HG02884 (cell line): ENCODE measurements around the gene GALNT9.
"Not testable (repeated sequence)": the region's sequence is repeated elsewhere in the genome, so short reads cannot be mapped to it uniquely, and the experiment has no call there.

Experiments
- ATAC-seq: cut with Tn5 transposase; IDR thresholded peaks from one replicate; pipeline ENCODE4 v1.9.1; 2021; ENCODE audit warnings: mild to moderate bottlenecking, moderate library complexity; ENCODE audit not compliant: unreplicated experiment

Gene GALNT9

DNA sequence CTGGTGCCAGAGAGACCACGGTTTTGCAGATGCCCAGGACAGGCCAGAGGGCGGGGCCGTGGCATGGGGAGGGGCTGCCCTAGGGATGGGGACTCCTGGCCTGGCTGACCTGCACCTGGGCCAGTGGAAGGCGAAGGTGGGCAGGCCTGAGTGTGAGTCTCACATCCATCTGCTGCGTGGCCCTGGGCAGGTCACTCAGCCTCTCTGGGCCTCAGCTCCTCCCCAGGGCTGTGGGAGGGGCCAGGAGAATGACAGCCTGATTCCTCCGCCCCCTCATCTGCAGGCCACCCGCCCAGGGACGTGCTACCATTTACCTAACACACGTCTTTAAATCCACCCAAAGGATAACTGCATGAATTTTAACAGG, 90.9 kb downstream of the GALNT9 start:
- ATAC-seq = no peak

DNA sequence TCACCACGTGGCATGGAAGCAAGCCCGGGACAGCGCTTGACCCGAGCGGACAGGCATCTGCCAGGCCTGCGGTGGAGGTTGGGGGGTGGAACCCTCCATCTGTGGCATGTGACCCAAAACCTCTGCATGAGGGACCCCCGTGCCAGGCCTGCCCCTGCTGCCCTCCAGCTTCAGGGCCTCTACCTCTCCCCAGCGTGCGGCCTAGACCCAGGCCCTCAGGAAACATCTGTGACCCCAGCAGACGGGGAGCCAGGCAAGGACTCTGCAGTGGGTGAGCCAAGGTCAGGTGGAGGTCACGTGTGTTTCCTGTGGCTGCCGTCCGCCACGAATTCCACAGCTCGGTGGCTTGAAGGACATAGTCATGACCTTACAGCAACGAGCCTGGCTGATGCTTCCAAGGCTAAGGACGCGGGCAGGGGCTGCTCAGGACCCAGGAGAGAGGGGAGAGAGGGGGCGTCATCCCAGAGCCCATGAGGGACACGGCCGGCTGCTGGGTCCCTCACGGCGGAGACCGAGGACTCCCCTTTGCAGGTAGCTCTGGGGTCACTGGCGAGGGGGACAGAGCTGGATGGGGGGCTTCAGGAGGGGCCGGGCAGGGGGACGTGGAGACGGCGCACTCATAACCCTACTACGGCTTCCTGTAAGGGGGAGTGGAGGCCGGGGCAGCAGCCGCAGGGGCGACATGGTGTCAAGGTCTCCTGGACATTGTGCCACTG, 91.5 kb downstream of the GALNT9 start:
- ATAC-seq = no peak

DNA sequence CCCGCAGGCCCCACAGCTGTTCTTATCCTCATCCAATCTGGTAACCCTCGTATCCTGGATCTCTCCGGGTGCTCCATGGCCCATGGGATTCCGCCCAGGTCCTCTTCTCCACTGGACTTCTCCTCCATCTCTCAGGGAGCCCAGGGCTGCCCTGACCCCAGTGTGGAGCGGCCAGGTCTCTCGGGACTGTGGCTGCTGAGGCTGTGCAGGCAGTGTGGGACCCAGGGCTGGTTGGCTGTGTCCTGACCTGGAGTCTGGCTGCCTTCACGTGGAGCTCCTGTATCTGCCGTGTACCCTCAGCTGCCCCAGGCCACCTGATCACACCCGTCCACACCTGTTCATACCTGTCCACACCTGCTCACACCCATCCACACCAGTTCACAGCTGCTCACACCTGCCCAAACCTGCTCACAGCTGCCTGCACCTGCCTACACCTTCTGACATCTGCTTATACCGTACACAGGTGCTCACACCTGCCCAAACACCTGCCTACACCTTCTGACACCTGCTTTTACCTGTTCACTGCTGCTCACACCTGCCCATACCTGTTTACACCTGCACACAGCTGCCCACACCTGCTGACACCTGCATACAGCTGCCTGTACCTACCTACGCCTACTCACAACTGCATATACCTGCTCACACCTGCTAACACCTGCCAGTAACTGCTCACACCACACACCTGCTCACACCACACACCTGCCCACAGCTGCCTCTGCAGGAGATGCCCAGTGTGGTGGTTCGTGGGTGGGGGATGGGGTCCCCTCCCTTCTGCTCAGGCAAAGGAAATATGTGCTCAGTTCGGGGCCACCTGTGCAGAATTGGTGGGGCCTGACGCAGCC, 92.2 kb downstream of the GALNT9 start:
- ATAC-seq = no peak

DNA sequence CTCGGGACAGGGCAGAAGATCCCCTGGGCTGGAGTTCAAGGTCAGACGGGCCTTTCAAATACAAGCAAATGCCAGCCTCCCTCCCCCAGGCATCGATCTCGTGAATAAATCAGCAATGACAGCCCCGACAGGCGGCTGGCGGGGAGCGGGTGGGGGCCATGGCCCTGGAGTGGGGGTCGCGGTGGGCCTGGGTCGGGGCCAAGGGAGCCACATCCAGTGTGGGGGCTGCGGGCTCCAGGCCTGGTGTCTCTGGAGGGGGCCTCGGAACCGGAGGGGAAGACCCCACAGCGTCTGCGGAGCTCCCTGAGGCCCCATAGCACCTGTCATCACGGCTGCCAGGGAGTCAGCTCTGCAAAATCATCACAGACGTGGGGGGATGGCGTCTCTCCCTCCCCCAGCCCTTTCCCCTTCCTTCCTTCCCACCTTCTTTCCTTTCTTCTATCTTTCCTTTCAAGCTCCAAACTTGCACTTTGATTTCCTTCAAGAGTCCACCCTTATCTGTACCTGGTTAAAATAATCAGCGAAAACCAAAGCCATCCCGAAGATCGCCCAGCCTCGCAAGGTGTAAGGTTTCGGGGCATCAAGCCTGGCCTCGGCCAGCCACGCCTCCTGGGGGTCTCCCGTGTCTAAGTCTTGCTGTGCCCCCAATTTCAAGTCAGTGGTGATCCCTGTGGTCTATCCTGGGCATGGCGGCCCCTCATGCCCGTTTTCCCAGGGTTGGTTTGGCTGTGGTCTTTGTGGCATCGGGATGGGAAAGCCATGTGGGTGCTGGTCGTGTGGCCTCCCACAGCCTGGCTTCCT, 93.1 kb downstream of the GALNT9 start:
- no peak for ATAC-seq

DNA sequence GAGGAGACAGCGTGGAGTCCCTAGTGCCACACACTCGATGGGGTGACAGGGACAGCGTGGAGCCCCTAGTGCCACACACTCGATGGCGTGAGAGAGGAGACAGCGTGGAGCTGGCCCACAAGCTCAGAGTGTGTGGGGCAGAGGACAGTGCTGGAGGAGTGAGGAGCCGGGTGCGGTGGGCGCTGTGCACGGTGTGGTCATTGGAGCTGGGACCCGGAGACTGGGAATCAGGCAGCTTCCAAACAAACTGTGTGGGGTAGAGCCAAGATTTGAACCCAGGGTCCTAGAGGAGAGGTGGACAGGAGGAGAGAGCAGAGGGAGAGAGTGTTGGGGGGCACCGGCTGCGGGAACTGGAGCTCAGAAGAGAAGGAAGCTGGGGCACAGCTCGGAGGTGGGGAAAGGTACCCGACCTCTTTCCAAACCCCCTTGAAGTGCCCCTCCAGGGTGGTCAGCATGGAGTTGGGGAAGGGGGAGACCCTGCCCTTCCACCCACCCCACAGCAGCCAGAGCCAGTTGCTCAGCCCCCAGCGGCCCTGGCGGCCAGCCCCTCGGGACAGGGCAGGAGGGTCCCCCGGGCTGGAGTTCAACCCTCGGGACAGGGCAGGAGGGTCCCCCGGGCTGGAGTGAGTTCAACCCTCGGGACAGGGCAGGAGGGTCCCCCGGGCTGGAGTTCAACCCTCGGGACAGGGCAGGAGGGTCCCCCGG, 94.1 kb downstream of the GALNT9 start:
- no peak for ATAC-seq

DNA sequence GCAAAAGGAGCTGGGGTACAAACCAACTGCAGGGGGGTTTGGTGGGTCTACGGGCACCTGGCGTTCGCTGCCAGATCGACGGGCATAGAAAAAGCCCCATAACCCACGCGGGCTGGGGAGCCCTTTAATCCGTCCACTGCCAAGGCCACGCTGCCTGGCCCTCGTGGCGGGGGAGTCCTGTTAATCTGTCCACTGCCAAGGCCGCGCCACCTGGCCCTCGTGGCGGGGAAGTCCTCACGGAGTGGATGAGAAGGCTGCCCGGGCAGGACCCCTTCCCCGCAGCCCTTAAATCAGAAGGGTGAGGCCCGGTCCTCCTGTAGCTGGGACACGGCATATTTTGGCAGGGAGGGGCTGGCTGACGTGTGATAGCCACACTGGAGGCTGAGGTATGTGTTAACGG, 99.0 kb downstream of the GALNT9 start:
- ATAC-seq = no peak

DNA sequence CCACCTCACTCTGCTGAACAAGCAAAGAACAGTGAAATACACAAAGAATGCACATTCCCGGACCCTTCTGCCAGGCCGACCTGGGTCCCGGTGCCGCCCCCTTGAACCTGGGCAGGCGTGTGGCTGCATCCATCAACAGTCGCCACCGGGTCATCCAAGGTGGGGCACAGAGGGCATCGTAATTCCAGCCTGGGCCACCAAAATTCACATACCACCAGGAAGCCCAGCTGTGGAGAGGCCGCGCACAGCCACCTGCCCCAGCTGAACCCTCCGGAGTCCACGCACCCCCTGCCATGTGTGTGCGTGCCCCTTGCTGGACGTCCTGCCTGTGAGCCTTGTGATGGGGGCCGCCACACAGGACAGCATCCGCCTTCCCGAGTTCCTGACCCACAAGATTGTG, 99.5 kb downstream of the GALNT9 start:
- ATAC-seq = no peak

DNA sequence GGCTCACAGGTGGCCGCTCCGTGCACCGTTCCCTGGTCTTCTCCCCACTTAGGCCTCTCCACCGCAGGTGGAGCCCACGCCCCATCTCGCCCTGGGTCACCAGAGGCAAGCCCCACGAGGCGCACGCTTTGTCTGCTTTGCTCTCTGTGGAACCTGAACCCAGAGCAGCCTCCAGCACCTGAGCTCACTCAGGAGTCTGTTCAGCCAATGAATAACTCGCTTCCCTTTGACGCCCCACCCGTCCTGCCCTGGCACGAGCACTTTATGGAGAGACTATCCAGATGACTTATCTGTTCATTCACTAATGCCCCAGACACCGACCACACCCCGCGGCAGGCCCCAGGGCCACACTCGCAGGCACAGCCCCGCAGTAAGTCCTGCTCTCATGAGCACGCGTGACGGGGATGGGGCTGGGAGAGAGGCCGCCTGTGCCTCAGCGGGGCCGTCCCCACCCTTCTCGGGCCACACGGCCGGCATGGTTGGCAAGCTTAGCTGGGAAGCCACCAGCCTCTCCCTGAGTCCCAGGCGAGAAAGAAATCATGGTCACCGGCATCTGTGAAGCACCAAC, 100.1 kb downstream of the GALNT9 start:
- ATAC-seq = no peak

DNA sequence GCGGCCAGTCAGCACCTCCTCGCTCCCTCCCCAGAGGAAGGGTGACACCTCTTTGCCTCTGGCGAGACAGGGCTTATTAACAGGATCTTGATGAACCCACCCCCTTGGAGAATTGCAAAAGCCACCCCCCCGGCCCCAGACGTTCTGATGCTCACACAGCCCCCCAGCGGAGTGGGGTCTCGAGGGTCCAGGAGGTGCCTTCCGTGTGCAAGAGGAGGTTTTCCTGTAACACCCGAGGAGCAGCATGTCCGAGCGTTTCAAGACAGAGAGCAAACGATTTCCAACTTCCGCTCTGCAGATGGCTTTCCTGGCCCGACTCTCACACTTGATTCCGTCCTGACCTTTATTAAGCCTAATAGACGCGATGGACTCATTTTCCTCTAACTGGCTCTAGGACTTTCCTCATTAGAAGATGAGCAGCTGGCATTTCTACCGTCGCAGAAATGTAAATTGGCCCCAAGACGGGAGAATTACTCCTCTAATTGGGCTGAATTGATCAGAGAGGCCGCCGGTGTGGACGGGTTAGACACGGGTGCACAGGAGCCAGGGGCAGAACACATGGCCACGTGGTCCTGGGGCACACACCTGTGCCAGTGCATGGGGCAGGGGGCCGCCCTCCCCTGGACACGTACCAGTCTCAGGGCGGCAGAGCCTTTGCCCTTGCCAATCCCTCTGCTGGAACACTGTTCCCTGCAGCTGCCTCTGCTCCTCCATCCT, 100.8 kb downstream of the GALNT9 start:
- no peak for ATAC-seq

DNA sequence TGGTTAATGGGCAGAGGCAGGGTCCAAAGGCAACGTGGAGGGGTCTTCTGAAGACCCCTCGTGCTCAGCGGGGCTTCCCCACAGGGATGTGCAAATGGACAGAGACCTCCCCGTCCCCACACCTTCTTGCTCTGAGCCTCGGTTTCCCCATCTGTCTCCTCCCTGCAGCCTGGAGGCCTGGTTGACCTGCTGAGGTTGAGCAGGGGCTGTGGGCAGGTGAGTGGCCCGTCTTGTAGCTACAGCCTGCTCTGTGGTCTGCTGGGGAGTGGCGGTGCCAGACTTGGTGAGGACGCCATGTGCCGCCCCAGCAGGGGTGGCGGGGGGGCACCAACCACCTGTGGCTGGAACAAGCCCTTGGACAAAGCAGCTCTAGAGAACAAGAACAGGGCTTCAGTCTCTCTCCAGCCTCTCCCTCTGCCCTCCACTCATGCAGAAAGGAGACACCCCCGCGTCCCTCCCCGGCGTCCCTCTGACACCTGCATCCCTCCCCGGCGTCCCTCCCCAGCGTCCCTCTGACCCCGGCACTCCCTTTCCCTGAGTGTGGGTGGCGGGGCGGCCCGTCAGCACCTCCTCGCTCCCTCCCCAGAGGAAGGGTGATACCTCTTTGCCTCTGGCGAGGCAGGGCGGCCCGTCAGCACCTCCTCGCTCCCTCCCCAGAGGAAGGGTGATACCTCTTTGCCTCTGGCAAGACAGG, 101.5 kb downstream of the GALNT9 start:
- ATAC-seq = no peak

DNA sequence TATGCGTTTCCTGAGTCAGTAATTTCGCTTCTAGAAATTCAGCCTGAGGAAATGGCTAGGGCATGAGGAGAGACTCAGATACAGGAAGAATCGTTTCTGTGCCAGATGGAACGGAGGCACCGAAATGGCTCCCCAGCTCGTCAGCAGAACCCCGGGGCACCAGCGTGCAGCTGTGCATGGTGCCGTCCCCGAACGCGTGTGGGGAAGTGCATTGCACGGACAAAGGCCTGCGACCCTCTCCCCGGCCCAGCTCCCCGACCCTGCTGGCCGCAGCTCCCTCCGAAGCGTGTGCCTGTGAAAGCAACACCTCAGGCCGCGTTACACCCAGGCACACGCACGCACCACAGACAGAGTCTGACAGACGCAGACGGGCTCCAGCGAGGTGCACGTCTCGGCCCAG, 102.3 kb downstream of the GALNT9 start:
- no peak for ATAC-seq

DNA sequence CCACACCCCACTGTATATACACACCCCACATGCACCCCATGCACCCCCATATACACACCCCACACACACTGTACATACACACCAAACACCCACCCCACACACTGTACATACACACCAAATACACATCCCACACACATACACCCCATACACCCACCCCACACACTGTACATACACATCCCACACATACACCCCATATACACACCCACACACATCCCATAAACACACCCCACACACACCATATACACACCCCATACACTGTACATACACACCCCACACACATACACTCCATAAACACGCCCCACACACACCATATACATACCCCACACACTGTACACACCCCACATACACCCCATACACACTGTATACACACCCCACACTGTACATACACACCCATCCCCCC, 102.8 kb downstream of the GALNT9 start:
- ATAC-seq = no peak

DNA sequence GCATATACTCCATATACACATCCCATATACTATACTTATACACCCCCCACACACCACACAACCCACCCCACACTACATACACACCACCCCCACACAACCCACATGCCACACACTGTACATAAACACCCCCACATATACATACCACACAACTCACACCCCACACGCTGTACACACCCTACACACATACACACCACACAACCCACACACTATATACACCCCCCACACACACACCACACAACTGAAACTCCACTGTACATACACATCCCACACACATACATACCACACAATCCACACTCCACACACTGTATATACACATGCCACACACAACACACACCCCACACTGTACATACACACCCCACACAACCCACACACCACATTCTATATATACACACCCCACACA, 104.2 kb downstream of the GALNT9 start:
- ATAC-seq = no peak

DNA sequence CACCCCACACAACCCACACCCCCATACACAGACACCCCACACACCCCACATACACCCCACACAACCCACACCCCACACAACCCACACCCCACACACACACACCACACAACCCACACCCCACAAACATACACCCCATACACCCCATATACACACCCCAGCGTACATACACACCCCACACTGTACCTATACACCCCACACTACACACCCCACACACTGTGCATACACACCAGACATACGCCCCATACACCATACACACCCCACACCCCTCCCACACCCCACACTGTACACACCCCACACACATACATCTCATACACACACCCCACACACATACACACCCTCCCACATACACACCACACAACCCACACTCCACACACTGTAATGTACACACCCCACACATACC, 104.9 kb downstream of the GALNT9 start:
- ATAC-seq = no peak

DNA sequence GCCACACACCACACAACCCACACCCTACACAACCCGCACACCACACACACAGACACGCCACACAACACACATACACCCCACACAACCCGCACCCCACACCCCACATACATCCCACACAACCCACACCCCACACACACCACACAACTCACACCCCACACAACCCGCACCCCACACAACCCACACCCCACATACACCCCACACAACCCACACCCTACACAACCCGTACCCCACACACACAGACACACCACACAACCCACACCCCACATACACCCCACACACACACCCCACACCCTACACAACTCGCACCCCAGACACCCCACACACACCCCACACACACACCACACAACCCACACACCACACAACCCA, 106.6 kb downstream of the GALNT9 start:
- no peak for ATAC-seq

DNA sequence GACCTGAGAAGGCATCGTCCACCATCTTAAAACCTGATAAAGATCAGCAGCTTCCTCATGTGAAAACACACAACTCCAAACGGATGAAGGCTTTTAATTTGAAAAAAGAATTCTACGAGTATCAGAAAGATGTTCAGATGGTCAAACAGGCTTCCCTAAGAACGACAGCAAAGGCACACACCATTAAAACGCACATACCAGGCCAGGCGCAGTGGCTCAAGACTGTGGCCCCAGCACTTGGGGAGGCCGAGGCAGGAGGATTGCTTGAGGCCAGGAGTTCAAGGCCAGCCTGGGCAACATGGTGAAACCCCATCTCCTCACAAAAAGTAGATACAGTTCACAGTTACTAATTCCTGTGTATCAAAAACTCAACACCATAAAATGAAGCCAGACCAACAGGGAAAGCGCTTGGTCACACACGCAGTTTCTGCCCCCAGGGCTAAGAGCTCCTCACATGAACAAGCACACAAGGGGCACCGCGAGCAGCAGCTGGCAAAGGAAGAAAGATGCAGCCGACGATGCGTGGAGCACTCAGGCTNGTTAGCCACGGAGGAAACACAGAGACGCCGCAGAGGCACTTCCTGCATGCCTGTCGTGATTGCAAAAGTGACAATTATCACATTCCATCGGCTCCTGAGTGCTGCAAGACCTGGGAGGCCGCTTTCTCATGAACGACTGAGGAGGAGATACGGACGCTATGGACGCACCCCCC, 107.1 kb downstream of the GALNT9 start:
- ATAC-seq = no peak

DNA sequence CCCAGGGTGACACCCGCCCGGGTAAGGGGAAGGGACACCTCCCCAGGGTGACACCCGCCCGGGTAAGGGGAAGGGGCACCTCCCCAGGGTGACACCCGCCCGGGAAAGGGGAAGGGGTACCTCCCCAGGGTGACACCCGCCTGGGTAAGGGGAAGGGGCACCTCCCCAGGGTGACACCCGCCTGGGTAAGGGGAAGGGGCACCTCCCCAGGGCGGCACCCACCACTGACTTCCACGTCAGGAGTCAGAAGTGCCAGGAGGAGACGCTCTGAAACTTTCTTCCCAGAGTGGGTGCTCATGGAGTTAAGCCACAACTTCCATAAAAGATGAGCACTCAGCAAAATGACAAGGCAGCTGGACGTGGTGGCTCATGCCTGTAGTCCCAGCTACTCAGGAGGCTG, 109.6 kb downstream of the GALNT9 start:
- ATAC-seq = not testable (repeated sequence)

DNA sequence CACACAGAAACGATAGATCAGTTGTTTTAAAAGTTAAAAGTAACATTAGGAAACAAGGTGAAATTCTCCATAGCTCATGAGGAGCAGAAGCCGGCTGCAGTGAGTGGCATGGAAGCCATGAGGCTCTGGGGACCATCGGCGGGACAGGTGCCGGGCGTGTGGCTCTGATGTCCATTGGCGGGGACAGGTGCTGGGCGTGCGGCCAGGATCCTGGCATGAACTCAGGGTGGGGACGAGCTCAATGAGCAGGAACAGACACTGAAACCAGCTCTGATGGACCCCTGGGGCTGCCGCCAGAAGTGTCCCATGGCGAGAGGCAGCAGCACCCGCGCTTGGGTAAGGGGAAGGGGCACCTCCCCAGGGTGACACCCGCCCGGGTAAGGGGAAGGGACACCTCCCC, 110.1 kb downstream of the GALNT9 start:
- ATAC-seq = no peak

DNA sequence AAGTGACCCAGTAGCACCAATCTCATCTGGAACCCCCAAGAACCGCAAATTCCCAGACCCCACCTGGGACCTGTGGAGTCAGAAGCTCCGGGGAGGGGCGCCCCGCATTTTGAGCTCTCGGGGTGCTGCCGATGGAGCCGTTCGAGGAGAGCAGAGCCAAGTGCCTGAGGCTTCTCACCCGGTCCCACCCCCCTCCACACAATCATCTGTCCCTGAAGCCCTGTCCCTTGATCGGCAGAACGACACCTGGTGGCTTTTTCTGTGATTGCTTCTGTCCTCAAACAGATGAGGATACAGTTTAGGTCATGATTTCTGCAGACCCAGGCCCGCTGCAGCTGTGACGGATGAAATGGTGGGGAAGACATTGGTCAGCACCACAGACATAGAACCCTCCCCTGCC, 110.5 kb downstream of the GALNT9 start:
- no peak for ATAC-seq
